Omental fat pad (tissue), 4 donors: ENCODE results near the gene TM7SF3. TPM values are rescaled to one million over a fixed set of nuclear protein-coding genes. Genes with fewer than 3 reads are reported as not detected.

ENCODE experiments used
- ATAC-seq: fragments of 150-250 bp; one replicate; pipeline ENCODE4 v1.9.1; 2016; ENCODE audit warnings: mild to moderate bottlenecking, moderate library complexity; ENCODE audit not compliant: low FRiP score
- DNase-seq: peaks from one replicate; pipeline ENCODE4 v3.0.0-alpha.2; 2019; ENCODE audit warnings: low spot score
- CTCF ChIP-seq, 3 donors: fragments of 450-650 bp; IDR thresholded peaks; one replicate each; pipeline ENCODE4 v1.5.1; 2016 to 2017; ENCODE audit warnings: antibody characterized with exemption in 3 of 3, mild to moderate bottlenecking in 3 of 3, moderate library complexity in 2 of 3
- total RNA-seq, 4 donors: library from RNA; depleted of rRNA; stranded (reverse); fragments of >200 nt; gene quantifications; one replicate each; pipeline ENCODE4 v1.1.0, GENCODE V29; 2016

The TM7SF3 gene
- total RNA-seq, 4 donors from 2014 or later: 33.9 to 92.5 (median 62.4) TPM

GRCh38 chr12:26997003-26997402 lies 17.2 kb downstream of the TM7SF3 start:
- no peak for ATAC-seq
- DNase-seq: no peak
- no peak for TF ChIP-seq CTCF (IDR thresholded peaks at IDR 0.05)

DNA sequence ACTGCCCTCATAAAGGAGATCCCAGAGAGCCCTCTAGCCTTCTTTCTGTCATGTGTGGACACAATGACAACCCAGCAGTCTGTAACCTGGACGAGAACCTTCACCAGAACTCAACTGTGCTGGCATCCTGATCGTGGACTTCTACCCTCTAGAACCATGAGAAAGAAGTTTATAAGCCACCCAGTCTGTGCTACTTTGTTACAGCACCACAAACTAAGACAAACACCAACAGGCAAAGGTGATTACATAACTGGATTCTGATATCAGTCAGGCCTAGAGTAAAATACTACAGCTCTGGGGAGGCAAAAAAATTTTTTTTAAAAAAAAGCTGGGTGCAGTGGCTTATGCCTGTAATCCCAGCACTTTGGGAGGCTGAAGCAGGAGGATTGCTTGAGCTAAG lies 18.5 kb downstream of the TM7SF3 start:
- ATAC-seq (no peak), DNase-seq (no peak)
- no peak for TF ChIP-seq CTCF (IDR thresholded peaks at IDR 0.05)

GRCh38 chr12:26994109-26994508 lies 20.1 kb downstream of the TM7SF3 start:
- no peak for TF ChIP-seq CTCF (IDR thresholded peaks at IDR 0.05)
- DNase-seq: no peak
- no peak for ATAC-seq

GRCh38 chr12:26991826-26992225 lies 22.4 kb downstream of the TM7SF3 start:
- no peak for DNase-seq
- ATAC-seq: no peak
- TF ChIP-seq CTCF (IDR thresholded peaks at IDR 0.05): no peak

DNA sequence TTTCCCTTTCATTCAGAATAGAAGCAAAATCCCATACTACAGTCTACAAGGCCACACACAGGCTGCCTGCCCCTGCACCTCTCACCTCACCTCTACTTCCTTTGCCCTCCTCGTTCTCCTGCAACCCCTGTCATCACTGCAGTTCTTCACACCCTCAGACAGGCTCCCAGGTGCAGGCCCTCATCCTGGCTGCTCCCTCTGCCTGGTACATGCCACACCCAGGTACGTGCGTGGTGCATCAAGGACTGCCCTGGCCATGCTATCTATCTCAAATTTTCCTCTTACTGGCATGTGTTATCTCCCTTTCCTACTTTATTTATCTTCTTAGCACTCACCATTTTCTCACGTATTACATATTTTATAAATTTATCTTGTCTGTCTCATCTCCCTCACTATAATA lies 24.3 kb downstream of the TM7SF3 start:
- no peak for TF ChIP-seq CTCF (IDR thresholded peaks at IDR 0.05)
- no peak for ATAC-seq
- DNase-seq: no peak

DNA sequence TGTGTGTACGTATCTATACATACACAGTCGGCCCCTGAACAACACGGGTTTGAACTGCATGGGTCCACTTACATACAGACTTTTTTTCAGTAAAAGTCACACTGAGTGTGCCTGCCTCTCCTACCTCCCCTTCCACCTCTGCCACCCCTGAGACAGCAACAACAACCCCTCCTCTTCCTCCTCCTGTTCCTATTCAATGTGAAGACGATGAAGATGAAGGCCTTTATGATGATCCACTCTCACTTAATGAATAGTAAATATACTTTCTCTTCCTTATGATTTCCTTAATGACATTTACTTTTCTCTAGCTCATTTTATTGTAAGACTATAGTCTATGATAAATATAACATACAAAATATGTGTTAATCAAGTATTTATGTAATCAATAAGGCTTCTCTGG lies 25.5 kb downstream of the TM7SF3 start:
- no peak for TF ChIP-seq CTCF (IDR thresholded peaks at IDR 0.05)
- ATAC-seq (no peak), DNase-seq (no peak)

GRCh38 chr12:26987634-26988424 lies 26.4 kb downstream of the TM7SF3 start:
- TF ChIP-seq CTCF (IDR thresholded peaks at IDR 0.05): no peak
- ATAC-seq (no peak), DNase-seq (no peak)
